M059J (cell line): ENCODE data around the gene RAE1. TPM values are rescaled to one million over a fixed set of nuclear protein-coding genes. Genes with fewer than 3 reads are reported as not detected.
"Not testable (repeated sequence)": the region's sequence is repeated elsewhere in the genome, so short reads cannot be mapped to it uniquely, and the experiment has no call there.

Experiments
- DNase-seq: peaks from one replicate; pipeline ENCODE4 v3.0.0-alpha.2; 2012; ENCODE audit warnings: low read depth
- total RNA-seq: library from RNA; depleted of rRNA; stranded (reverse); fragments of >200 nt; shearing (Covaris generic); gene quantifications from 2 replicates; pipeline ENCODE4 v1.2.3, GENCODE V29; 2014; rRNA removed

RAE1 gene
- total RNA-seq, 1 experiment from 2014 or later, result 94.2 TPM

GRCh38 chr20:57414867-57415592 lies 64.0 kb downstream of the RAE1 start:
- peak; percentile 77 for DNase-seq

GRCh38 chr20:57415771-57416170 lies 64.7 kb downstream of the RAE1 start:
- no peak for DNase-seq

DNA sequence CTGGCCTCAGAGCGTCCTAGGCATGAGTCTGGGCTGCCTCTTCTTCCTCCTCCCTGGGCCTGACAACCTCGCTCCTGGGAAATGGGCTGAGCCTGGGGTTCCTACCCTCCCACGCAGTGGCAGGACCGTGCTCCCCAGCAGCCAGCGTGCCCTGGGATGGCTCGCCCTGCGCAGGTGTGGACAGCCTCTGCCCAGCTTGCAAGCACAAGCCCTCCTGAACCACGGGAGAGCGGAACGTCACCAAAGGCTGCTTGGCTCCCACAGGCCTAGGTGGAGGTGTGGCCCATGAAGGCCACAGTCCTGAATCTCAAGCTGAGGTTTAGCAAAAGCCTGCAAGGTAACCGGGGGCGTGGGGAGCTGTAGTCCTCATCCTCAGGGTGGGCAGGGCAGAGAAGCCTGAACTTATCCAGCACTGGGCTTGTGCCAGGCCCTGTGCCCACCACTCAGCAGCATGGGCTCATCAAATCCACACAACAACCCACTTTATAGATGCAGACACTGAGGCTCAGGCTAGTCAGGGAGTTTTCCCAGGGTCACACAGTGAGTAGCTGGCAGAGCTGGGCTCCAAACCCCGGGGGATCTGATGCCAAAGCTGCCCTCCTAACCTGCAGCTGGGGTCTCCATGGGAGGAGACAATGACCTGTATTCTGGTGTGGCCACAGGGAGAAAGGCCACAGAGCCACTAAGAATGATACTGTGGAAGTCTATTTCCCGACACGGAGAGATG lies 65.4 kb downstream of the RAE1 start:
- no peak for DNase-seq

- DNase-seq, result no peak
These were observed 66.1 kb downstream of the RAE1 start for GRCh38 chr20:57417051-57417689.

DNA sequence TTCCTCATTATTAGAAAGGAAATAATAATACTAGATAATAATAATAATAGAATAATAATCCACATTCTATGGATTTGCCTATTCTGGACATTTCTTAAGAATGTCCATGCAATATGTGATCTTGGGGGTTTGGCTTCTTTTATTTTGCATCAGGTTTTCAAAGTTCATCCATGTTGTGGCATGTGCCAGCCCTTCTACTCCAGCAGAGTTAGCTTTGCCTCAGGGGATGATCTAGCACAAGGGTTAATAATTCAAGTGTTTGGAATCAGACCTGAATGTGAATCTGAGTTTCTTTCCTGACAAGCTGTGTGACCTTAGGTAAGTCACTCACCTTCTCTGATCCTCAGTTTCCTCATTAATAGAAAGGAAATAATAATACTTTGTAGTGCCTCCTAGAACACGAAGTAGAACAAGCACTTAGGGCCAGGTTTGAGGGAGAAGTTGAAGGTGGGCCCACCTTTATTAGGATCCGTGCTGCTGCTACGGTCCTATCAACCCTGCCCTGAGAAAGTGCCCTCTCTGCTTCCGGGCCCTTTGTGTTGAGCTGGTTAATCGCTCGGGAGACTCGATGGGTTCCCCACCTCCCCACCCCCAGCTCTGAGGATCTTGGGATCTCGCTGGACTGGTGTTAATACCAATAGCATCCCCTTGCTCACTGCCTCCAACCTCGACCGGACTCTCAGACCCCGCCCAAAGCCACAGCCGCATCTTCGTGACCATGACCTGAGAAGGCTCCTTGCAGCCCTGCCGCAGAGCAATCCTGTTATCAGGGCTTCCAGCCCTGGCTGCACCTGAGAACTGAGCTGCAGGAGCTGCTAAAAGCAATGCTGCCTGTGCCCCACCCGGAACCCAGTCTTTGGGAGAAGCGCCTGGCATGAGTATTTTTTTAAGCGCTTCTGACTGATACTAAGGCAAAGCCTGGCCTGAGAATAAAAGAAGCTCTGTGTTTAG lies 67.0 kb downstream of the RAE1 start:
- DNase-seq, result no peak

GRCh38 chr20:57419479-57419878 lies 68.4 kb downstream of the RAE1 start:
- DNase-seq, result not testable (repeated sequence)

GRCh38 chr20:57420571-57421252 lies 69.7 kb downstream of the RAE1 start:
- DNase-seq, result no peak

GRCh38 chr20:57421253-57422220 lies 70.5 kb downstream of the RAE1 start:
- DNase-seq, result no peak

DNA sequence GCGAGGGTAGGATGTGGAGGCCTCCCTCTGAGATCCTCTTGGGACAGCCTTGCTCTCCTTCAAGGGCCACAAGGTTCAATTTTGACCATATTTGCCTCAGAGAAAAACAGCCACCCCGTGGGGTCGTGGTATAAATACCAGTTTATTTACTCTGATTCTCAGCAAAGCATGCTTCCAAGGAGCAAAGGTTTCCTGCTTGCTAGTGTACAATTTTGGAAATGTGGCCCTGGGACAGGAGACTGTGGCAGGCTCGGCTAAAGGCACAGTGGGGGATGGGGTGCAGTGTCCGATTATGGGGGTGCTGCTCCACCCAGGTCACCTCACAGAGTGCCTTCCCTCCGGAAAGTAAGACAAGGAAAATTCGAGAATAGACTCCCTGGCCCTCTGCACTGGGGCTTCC lies 71.2 kb downstream of the RAE1 start:
- no peak for DNase-seq

DNA sequence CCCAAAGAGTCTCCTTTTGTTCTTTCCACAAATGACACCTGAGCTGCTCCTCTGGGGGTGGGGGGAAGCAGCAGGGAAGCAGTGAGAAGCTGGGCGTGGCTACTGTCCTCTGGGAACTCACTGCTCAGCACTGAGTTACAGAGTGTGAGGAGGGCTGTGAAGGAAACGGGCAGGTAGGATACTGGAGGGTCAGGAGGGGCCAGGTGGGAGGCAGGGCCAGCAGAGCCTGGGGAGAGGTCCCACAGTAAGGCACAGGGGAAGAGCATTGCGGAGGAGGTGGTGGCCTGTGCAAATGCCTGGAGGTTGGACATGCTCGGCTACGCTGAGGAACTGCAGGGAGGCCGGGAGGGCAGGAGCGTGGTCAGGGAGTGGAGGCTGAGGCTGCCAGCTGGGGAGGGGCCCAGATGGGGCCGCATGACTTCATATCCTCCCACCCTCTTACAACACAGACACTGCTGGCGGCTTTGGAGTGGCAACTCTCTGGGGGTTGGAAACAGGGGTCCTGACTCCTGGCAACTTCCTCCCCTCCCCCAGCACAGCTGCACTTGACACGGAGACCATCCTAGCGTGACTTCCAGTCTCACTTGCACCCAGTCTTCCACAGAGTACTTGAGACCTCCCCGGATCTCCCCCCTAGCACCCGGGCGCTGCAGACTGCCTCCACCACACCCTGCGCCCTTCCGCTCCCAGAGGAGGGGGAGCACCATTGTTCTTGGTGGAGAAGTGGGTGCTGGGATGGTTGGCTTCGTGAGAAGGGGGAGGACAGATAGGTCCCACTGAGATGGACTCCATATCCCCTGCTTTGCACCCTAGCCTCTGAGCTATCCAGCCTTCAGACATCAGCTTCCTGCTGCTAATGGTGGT lies 74.3 kb downstream of the RAE1 start:
- no peak for DNase-seq

- DNase-seq, result no peak
These were observed 75.2 kb downstream of the RAE1 start for GRCh38 chr20:57426271-57426689.

GRCh38 chr20:57426831-57427230 lies 75.8 kb downstream of the RAE1 start:
- DNase-seq, result no peak

DNA sequence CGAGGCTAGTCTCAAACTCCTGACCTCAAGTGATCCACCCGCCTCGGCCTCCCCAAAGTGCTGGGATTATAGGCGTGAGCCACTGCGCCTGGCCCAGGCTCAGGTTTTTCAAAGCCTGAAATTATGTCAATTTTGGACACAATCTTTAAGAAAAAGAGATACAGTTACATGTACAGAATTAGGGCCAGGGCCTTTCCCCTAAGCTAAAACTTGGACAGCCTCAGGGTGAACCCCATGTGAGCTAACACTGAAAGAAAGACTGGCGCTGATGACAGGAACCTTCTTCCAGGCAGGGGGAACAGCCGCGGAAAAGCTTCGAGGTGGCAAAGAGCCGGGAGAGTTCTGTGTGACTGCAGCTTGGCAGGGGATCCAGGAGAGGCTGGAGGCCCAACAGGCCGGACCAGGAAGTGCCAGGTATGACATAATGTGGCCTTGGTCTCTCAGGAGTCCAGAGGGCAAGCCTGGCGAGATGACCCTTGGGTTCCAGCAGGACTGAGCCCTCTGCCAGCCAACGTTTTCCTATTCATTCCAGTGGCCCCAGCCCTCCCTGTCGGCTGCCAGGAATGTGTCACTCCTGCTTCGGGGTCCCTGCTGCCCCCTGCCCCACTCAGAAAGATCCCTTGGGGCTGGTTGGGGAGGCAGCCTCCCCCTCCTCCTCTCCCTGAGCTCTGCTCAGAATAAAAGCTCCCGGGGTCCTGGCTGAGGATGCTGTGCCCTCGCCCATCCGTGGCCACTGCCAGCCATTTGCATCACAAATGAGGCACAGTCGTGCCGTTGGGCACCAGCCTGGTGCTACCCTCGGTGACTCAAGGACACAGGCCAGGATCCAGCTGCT lies 77.5 kb downstream of the RAE1 start:
- DNase-seq, result peak; percentile 21

Other genes starting within 250 kb of the RAE1 start
- 0.02 and 0.22 TPM in 2 replicates for gene BMP7, start 84.6 kb upstream of the RAE1 start, total RNA-seq
- gene SPO11, start 21.5 kb upstream of the RAE1 start, total RNA-seq, result not detected in 2 replicates
- 14.0 and 16.1 TPM in 2 replicates for gene RBM38, start 40.1 kb downstream of the RAE1 start, total RNA-seq
- not detected in 2 replicates for gene CTCFL, start 173.9 kb downstream of the RAE1 start, total RNA-seq
- not detected in 2 replicates for gene PCK1, start 209.9 kb downstream of the RAE1 start, total RNA-seq